Embryonic facial prominence (tissue), 1 donor: ENCODE data around the gene TAAR9.

Source experiments
- DNase-seq: peaks from one replicate; pipeline ENCODE4 v3.0.0-alpha.2; 2016; ENCODE audit errors: extremely low spot score

TAAR9 gene

GRCh38 chr6:132537977-132538376, at the start of gene TAAR9:
TSS of gene TAAR9 (plus strand) at chr6:132538277. CDS start at chr6:132538290, 13 bp downstream.
- no peak for DNase-seq

- DNase-seq, result no peak
These were observed 48.7 kb upstream of the TAAR9 start for GRCh38 chr6:132489376-132489775.

- no peak for DNase-seq
These were observed 48.1 kb upstream of the TAAR9 start for GRCh38 chr6:132490024-132490423.

GRCh38 chr6:132490478-132491204, 47.4 kb upstream of the TAAR9 start:
- no peak for DNase-seq

- DNase-seq, result no peak
These were observed 46.8 kb upstream of the TAAR9 start for GRCh38 chr6:132491303-132491702.

GRCh38 chr6:132491881-132492280, 46.2 kb upstream of the TAAR9 start:
- DNase-seq, result no peak

- DNase-seq, result no peak
These were observed 43.1 kb upstream of the TAAR9 start for GRCh38 chr6:132494954-132495353.

- DNase-seq, result no peak
These were observed 42.4 kb upstream of the TAAR9 start for GRCh38 chr6:132495604-132496079.

- no peak for DNase-seq
These were observed 41.4 kb upstream of the TAAR9 start for GRCh38 chr6:132496519-132497180.

GRCh38 chr6:132498638-132499037, 39.4 kb upstream of the TAAR9 start:
- no peak for DNase-seq

- DNase-seq, result no peak
These were observed 38.3 kb upstream of the TAAR9 start for GRCh38 chr6:132499757-132500156.

- DNase-seq, result no peak
These were observed 33.3 kb upstream of the TAAR9 start for GRCh38 chr6:132504757-132505156.

GRCh38 chr6:132505158-132505557, 32.9 kb upstream of the TAAR9 start:
- no peak for DNase-seq

- no peak for DNase-seq
These were observed 31.6 kb upstream of the TAAR9 start for GRCh38 chr6:132506461-132506860.

- DNase-seq, result no peak
These were observed 30.9 kb upstream of the TAAR9 start for GRCh38 chr6:132506869-132507808.

GRCh38 chr6:132511210-132511830, 26.8 kb upstream of the TAAR9 start:
- DNase-seq, result no peak

- no peak for DNase-seq
These were observed 26.3 kb upstream of the TAAR9 start for GRCh38 chr6:132511831-132512220.

- no peak for DNase-seq
These were observed 25.8 kb upstream of the TAAR9 start for GRCh38 chr6:132512342-132512637.

- peak; percentile 71 for DNase-seq
These were observed 25.1 kb upstream of the TAAR9 start, which contains the start of gene STX7 for GRCh38 chr6:132512638-132513632. TSS of gene STX7 (minus strand) at chr6:132513116. CDS start at chr6:132503530, 9,586 bp downstream.

GRCh38 chr6:132513831-132514545, 24.1 kb upstream of the TAAR9 start:
- no peak for DNase-seq
